ENCODE results near the gene STRAP.

DNA sequence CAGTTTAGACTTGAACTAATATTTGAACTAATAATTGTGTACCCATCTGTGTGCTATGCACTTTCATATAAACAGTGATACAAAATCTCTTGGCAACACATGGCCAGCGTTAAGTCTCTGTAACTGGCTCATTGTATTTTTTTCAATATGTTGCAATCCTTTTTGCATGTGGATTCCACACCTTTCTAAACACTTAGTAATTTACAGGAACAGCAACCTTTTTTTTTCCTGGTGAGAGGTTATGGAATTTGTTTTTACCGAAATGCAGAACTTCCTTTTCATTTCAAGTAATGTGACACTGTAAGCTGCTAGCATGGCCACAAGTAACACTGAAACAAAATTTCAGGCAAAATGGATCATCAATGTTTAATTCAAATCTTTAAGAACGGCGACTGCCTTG lies 47.6 kb upstream of the STRAP start:
- no peak for TF ChIP-seq POLR2AphosphoS5 (IDR thresholded peaks at IDR 0.05)
- TF ChIP-seq, protein P1, sequence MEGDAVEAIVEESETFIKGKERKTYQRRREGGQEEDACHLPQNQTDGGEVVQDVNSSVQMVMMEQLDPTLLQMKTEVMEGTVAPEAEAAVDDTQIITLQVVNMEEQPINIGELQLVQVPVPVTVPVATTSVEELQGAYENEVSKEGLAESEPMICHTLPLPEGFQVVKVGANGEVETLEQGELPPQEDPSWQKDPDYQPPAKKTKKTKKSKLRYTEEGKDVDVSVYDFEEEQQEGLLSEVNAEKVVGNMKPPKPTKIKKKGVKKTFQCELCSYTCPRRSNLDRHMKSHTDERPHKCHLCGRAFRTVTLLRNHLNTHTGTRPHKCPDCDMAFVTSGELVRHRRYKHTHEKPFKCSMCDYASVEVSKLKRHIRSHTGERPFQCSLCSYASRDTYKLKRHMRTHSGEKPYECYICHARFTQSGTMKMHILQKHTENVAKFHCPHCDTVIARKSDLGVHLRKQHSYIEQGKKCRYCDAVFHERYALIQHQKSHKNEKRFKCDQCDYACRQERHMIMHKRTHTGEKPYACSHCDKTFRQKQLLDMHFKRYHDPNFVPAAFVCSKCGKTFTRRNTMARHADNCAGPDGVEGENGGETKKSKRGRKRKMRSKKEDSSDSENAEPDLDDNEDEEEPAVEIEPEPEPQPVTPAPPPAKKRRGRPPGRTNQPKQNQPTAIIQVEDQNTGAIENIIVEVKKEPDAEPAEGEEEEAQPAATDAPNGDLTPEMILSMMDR (IDR thresholded peaks at IDR 0.05): no peak
- TF ChIP-seq POLR2A (IDR thresholded peaks at IDR 0.05): no peak
- TF ChIP-seq EP300 (IDR thresholded peaks at IDR 0.05): no peak
